ENCODE results near the gene PARM1. TPM values are rescaled to one million over a fixed set of nuclear protein-coding genes. Genes with fewer than 3 reads are reported as not detected.

The PARM1 gene
- total and polyA plus RNA-seq, 2 of the 4 experiments (the other 2 are of a cell fraction): 0.07 to 0.18 TPM

DNA sequence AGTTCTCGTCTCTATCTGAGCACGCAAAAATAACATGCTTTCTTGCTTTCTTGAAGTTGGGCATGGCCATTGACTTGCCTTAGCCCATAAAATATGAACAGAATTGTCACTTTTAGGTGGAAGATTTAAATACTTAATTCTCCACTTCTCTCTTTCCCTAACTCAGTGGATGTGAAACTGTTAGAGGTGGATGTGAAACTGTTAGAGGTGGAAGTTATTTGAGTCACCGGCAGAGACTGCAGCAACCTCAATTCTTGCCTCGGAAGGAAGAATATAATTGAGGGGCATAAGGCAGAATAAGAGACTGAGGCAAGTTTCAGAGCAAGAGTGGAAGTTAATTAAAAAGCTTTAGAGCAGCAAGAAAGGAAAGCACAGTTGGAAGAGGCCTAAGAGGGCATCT is 2.8 kb upstream of the PARM1 start:
- Histone ChIP-seq H4K91ac (ENCODE audit: insufficient read depth, low read depth, low read length) (no peak overlapping the region), H2BK5ac (ENCODE audit: low read depth, low read length, poor library complexity, severe bottlenecking) (no peak overlapping the region), H4K8ac (ENCODE audit: low read depth in 2 of 2, low read length in 2 of 2) (no peak overlapping the region), H3K36me3 (ENCODE audit: control insufficient read depth, insufficient read depth, low read length) (no peaks in the 10 kb centered on the region), H2AK5ac (ENCODE audit: low read depth, low read length) (no peak overlapping the region), H3K4me1 (ENCODE audit: control insufficient read depth, insufficient read depth, low read length) (no peaks in the 10 kb centered on the region), H4K20me1 (ENCODE audit: insufficient read depth, low read length) (no peaks in the 10 kb centered on the region; the same call in 1 of the 2 replicates), H2BK15ac (ENCODE audit: low read depth, low read length) (no peak overlapping the region), H3K4me2 (ENCODE audit: low read depth, low read length) (no peak overlapping the region), H4K5ac (ENCODE audit: low read depth, low read length) (no peak overlapping the region), H3K56ac (ENCODE audit: extremely low read depth, insufficient read depth, low read length) (no peak overlapping the region), H3K9ac (ENCODE audit: low read depth, low read length) (no peak overlapping the region), H3K14ac (replicated peaks; ENCODE audit: low read depth, low read length) (no peak overlapping the region), H3K18ac (ENCODE audit: low read depth, low read length) (no peak overlapping the region), H3K79me1 (ENCODE audit: low read depth in 1 of 2, low read length in 2 of 2) (no peaks in the 10 kb centered on the region), H3K4ac (ENCODE audit: low read depth, low read length) (no peak overlapping the region), H3K9me1 (ENCODE audit: insufficient read depth, low read length) (no peaks in the 10 kb centered on the region), H2BK20ac (ENCODE audit: low read depth, low read length) (no peak overlapping the region), H3K4me3 (ENCODE audit: insufficient read depth, low read depth, low read length) (no peak overlapping the region), H3K27ac (ENCODE audit: insufficient read depth, low read length) (no peak overlapping the region), H2BK120ac (ENCODE audit: low read depth, low read length) (no peak overlapping the region), H3K9me3 (ENCODE audit: control insufficient read depth, insufficient read depth, low read length) (no peaks in the 10 kb centered on the region), H3K27me3 (ENCODE audit: control insufficient read depth, insufficient read depth, low read length) (peaks cover 35% of the 10 kb centered on the region), H2AK9ac (replicated peaks; ENCODE audit: low read depth, low read length, poor library complexity) (no peak overlapping the region), H3K23ac (ENCODE audit: low read depth, low read length) (no peak overlapping the region), H2AFZ (replicated peaks; ENCODE audit: low read length, poor library complexity) (no peak overlapping the region)
- dilution Hi-C loops (cut with HindIII; ENCODE audit: low sequenced_read_pairs, unreplicated experiment): no loop called here
- in situ Hi-C loops (cut with MboI; ENCODE audit: low sequenced_read_pairs): no loop called here
- CTCF ChIA-PET: no interaction called here
- intact Hi-C loops (cut with micrococcal nuclease): loop anchor here (5.0 kb wide), 1 partner anchor 357 kb away; no protein-coding TSS in a partner anchor
- 100% methylated on average over 2 of the region's 4 CpGs; no CpG with 5 or more reads in 1 of the 2 experiments for WGBS, 2 experiments (ENCODE audit: extremely low coverage in 2 of 2, insufficient read length in 1 of 2)
- no TSS peak for BruUV-seq (replicated peaks)
- ATAC-seq (ENCODE audit: low read depth) (no peak), DNase-seq (no peak)
- POLR2A ChIA-PET (ENCODE audit: unreplicated experiment): no interaction called here
- TF ChIP-seq RAD21 (IDR thresholded peaks at IDR 0.05; ENCODE audit: low read length) (no peak), ELK1 (IDR thresholded peaks at IDR 0.05; ENCODE audit: borderline replicate concordance, low read depth, low read length) (no peak), BHLHE40 (IDR thresholded peaks at IDR 0.05; ENCODE audit: low read depth, low read length) (no peak)
